ENCODE data around the gene IL1RL2.

DNA sequence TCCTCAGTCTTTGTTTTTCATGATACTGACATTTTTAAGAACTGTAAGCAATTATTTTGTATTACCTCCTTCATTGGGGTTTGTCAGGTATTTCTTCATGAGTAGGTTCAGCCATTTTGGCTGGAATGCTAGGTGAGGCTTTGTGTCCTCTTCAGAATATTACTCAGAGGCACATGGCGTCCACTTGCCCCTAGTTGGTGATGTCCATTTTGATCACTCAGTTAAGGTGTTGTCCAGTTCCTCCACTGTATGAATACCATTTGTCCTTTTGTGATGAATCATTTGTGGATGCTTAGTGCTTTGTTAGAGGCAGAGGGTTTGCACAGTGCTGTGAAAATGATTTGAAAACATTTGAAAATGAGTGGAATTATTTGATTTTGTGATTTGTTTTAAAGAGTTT lies 4.7 kb downstream of the IL1RL2 start:
- TF ChIP-seq, protein P1, sequence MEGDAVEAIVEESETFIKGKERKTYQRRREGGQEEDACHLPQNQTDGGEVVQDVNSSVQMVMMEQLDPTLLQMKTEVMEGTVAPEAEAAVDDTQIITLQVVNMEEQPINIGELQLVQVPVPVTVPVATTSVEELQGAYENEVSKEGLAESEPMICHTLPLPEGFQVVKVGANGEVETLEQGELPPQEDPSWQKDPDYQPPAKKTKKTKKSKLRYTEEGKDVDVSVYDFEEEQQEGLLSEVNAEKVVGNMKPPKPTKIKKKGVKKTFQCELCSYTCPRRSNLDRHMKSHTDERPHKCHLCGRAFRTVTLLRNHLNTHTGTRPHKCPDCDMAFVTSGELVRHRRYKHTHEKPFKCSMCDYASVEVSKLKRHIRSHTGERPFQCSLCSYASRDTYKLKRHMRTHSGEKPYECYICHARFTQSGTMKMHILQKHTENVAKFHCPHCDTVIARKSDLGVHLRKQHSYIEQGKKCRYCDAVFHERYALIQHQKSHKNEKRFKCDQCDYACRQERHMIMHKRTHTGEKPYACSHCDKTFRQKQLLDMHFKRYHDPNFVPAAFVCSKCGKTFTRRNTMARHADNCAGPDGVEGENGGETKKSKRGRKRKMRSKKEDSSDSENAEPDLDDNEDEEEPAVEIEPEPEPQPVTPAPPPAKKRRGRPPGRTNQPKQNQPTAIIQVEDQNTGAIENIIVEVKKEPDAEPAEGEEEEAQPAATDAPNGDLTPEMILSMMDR (IDR thresholded peaks at IDR 0.05; ENCODE audit: low read depth, low read length, missing input control) = no peak
- no peak for TF ChIP-seq GABPA (IDR thresholded peaks at IDR 0.05 in 1 of 2, conservative IDR thresholded peaks at IDR 0.05 in 1 of 2)
- TF ChIP-seq, protein P2, sequence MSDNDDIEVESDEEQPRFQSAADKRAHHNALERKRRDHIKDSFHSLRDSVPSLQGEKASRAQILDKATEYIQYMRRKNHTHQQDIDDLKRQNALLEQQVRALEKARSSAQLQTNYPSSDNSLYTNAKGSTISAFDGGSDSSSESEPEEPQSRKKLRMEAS (IDR thresholded peaks at IDR 0.05) = no peak
- TF ChIP-seq, protein P3, sequence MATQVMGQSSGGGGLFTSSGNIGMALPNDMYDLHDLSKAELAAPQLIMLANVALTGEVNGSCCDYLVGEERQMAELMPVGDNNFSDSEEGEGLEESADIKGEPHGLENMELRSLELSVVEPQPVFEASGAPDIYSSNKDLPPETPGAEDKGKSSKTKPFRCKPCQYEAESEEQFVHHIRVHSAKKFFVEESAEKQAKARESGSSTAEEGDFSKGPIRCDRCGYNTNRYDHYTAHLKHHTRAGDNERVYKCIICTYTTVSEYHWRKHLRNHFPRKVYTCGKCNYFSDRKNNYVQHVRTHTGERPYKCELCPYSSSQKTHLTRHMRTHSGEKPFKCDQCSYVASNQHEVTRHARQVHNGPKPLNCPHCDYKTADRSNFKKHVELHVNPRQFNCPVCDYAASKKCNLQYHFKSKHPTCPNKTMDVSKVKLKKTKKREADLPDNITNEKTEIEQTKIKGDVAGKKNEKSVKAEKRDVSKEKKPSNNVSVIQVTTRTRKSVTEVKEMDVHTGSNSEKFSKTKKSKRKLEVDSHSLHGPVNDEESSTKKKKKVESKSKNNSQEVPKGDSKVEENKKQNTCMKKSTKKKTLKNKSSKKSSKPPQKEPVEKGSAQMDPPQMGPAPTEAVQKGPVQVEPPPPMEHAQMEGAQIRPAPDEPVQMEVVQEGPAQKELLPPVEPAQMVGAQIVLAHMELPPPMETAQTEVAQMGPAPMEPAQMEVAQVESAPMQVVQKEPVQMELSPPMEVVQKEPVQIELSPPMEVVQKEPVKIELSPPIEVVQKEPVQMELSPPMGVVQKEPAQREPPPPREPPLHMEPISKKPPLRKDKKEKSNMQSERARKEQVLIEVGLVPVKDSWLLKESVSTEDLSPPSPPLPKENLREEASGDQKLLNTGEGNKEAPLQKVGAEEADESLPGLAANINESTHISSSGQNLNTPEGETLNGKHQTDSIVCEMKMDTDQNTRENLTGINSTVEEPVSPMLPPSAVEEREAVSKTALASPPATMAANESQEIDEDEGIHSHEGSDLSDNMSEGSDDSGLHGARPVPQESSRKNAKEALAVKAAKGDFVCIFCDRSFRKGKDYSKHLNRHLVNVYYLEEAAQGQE (IDR thresholded peaks at IDR 0.05) = no peak
- TF ChIP-seq, protein P4, sequence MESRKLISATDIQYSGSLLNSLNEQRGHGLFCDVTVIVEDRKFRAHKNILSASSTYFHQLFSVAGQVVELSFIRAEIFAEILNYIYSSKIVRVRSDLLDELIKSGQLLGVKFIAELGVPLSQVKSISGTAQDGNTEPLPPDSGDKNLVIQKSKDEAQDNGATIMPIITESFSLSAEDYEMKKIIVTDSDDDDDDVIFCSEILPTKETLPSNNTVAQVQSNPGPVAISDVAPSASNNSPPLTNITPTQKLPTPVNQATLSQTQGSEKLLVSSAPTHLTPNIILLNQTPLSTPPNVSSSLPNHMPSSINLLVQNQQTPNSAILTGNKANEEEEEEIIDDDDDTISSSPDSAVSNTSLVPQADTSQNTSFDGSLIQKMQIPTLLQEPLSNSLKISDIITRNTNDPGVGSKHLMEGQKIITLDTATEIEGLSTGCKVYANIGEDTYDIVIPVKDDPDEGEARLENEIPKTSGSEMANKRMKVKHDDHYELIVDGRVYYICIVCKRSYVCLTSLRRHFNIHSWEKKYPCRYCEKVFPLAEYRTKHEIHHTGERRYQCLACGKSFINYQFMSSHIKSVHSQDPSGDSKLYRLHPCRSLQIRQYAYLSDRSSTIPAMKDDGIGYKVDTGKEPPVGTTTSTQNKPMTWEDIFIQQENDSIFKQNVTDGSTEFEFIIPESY (IDR thresholded peaks at IDR 0.05) = no peak
- TF ChIP-seq YY1 (IDR thresholded peaks at IDR 0.05) = no peak
